Activated CD4-positive, CD25-positive, alpha-beta regulatory T cell treated with anti-CD3 and anti-CD28 coated beads, Interleukin-2, amount 50 U/mL, for 24 hours (primary cell): Measurements from ENCODE around the gene KLHL5.
A peak's percentile ranks its signal among the peaks of the same experiment; 100 is the strongest.
"Not testable (repeated sequence)": the region's sequence is repeated elsewhere in the genome, so short reads cannot be mapped to it uniquely, and the experiment has no call there.

Experiments
- ATAC-seq, 2 donors: fragments of 150-1000 bp; cut with Tn5 transposase; one replicate each; pipeline ENCODE4 v1.10.0; 2021; ENCODE audit warnings: mild to moderate bottlenecking in 1 of 2, moderate library complexity in 1 of 2

KLHL5 gene

GRCh38 chr4:39114436-39114835 is 52.4 kb downstream of the KLHL5 start:
- ATAC-seq: no peak

- peak; percentile 56 to 60 for ATAC-seq
Observed at GRCh38 chr4:39118034-39118658, 56.1 kb downstream of the KLHL5 start.

GRCh38 chr4:39120418-39120817 is 58.4 kb downstream of the KLHL5 start:
- ATAC-seq: no peak

GRCh38 chr4:39124885-39125599 is 63.0 kb downstream of the KLHL5 start:
- ATAC-seq: no peak

GRCh38 chr4:39125600-39125985 is 63.6 kb downstream of the KLHL5 start:
- ATAC-seq: no peak

GRCh38 chr4:39126256-39127095 is 64.4 kb downstream of the KLHL5 start:
- ATAC-seq: no peak

GRCh38 chr4:39133623-39134022 is 71.6 kb downstream of the KLHL5 start:
- no peak for ATAC-seq

GRCh38 chr4:39134683-39135306 is 72.8 kb downstream of the KLHL5 start:
- ATAC-seq: no peak

- ATAC-seq: not testable (repeated sequence)
Observed at GRCh38 chr4:39138227-39138626, 76.2 kb downstream of the KLHL5 start.

- ATAC-seq: no peak
Observed at GRCh38 chr4:39146211-39146610, 84.2 kb downstream of the KLHL5 start.

- ATAC-seq: no peak
Observed at GRCh38 chr4:39154009-39154408, 92.0 kb downstream of the KLHL5 start.

- ATAC-seq: no peak
Observed at GRCh38 chr4:39157520-39157919, 95.5 kb downstream of the KLHL5 start.

- ATAC-seq: no peak
Observed at GRCh38 chr4:39166177-39166576, 104.1 kb downstream of the KLHL5 start.

- ATAC-seq: no peak
Observed at GRCh38 chr4:39166669-39167068, 104.6 kb downstream of the KLHL5 start.

- no peak for ATAC-seq
Observed at GRCh38 chr4:39169426-39169825, 107.4 kb downstream of the KLHL5 start.

GRCh38 chr4:39170301-39170700 is 108.3 kb downstream of the KLHL5 start:
- ATAC-seq: no peak
